ENCODE results near the gene KLC3.
"Not testable (repeated sequence)": the region's sequence is repeated elsewhere in the genome, so short reads cannot be mapped to it uniquely, and the experiment has no call there.

Gene KLC3

DNA sequence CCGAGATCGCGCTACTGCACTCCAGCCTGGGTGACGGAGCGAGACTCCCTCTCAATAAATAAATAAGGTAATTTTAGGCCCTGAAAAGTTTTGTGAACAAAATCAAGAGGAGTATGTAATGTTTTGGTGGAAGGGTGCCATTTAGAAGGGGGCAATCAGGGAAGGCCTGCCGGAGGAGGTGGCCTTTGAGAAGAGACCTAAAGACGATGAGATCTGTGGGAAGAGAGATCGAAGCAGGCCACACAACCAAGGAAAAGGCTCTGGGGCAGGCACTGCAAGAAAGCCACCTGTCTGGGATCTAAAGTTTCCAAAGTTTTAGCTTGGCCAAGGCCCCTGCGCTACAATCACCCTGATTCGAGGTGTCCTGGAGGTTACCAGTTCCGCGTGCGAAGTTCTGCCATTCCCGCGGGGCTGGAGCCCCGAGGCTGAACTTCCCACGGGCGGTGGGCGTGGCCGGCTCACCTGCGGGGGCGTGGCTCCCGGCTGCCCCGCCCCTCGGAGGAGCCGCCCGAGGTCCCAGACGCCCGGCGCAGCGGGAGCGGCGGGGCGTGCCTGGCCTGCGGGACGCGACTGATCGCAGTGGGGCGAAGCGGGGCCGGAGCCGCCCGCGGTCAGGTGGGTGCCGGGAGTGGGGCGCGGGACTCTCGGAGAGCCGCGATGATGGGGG is at the start of gene KLC3:
TSS of gene KLC3 (plus strand) at position 519 of the 667 bp plus-strand sequence. CDS start 4,792 bp downstream, outside the sequence.
- peak in 1 of 3 donors; percentile 20 for DNase-seq (ENCODE audit: low read depth in 2 of 3, low spot score in 1 of 3)

DNA sequence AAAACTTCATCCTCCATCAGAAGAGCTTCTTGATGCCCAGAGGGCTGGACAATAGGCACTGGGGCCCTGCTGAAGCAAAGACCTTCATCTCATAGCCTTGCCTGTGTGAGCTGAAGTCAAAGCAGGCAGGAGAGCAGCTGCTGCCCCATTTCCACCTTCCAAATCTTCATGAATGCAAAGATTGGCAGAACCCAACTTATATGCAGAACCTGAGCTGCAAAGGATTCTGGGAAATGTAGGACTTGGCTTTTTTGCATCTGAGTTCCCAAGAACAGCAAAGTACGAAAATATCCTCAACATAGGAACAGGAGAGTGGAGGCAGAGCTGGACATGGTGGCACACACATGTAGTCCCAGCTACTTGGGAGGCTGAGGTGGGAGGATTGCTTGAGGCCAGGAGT is 48.7 kb upstream of the KLC3 start:
- DNase-seq (ENCODE audit: low read depth in 2 of 3, low spot score in 1 of 3) = no peak

DNA sequence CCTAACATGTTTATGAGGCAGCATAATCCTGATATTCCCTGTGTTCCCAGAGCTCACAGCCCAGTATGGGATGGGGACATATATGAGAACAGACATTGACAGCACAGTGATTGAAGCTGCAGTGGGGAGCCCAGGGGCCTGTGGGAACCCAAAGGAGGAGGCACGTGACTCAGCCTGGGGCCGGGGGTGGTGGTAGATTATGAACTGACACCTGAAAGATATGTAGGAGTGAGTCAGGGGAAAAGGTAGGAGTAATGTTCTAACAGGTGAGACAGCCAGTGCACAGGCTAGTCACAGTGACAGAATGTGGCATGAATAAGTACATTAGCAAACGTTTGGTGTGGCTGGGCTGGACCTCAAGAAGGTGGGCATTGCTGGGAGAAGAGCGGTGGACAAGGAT is 46.9 kb upstream of the KLC3 start:
- DNase-seq (ENCODE audit: low read depth in 2 of 3, low spot score in 1 of 3) = peak in 1 of 3 donors; percentile 9

DNA sequence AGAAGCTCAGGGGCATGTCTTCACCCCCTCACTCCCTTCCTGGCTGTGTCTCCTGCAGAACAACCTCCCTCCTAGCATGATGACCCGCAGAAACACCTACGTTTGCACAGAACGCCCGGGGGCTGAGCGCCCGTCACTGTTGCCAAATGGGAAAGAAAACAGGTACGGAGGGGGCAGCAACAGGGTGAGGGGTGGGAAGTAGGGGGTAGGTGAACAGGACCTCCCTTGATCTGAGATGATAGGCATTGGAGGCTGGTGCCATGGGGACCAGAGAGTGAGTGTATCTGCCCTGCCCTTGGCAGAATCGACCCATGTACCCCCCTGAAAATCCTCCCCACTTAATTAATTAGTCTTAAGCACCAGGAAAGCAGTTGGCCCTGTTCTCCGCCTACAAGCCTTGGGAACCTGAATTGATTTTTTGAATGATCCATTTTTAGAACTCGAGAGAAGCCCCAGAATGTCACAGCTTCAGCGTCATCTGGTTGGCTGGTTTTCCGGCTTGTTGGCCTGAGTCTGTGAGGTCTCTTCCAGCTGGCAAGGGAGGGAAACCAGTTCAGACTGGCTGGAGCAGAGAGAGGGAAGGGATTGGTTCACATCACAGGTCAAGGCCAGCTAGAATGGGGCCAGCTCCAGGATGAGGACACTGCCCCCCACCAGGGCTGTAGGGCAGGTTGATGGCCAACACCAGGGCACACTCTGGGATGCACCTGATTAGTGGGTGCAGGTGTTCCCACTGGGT is 46.1 kb upstream of the KLC3 start:
- no peak for DNase-seq (ENCODE audit: low read depth in 2 of 3, low spot score in 1 of 3)

DNA sequence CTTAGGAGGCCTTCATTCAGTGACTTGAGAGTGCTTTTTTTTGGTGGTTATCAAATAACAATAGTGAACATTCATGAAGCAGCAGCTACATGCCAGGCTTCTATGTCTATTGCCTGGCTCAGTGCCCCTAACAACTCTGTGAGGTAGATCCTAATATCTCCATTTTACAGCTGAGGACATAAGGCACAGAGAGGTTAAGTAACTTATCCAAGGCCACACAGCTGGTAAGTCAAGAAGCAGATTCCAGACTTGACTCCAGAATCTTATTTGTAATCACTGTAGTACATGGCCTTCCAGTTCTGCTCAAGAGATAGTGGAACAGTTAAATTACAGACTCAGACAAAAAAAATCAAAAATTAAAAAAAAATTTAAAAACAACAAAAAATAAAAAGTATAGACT is 44.7 kb upstream of the KLC3 start:
- no peak for DNase-seq (ENCODE audit: low read depth in 2 of 3, low spot score in 1 of 3)

DNA sequence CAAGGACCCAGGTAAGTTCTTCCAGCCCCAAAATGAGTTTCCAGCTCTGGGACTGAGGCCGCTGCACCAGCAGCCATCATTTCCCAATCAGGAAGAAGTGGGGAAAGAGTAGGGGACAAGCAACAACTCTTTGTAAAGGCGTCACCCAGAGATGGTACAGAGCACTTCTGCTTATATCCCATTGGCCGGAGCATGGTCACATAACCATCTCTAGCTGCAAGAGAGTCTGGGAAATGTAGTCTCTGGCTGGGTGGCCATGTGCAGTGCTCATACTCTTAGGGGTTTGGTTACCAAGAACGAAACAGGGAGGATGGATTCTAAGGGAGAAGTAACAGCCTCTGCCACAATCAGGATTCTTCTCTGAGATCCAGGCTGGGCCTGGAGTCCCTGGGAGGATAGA is 44.2 kb upstream of the KLC3 start:
- DNase-seq (ENCODE audit: low read depth in 2 of 3, low spot score in 1 of 3) = no peak

DNA sequence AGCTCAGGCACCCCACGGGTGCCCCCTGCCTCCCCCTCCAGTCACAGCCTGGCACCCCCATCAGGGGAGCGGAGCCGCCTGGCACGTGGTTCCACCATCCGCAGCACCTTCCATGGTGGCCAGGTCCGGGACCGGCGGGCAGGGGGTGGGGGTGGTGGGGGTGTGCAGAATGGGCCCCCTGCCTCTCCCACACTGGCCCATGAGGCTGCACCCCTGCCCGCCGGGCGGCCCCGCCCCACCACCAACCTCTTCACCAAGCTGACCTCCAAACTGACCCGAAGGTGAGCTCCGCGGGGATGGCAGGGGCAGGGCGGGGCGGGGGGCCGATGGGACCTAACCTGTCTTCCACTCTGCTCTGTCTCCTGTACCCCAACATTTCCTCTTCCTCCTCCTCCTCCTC is 42.9 kb upstream of the KLC3 start:
- DNase-seq (ENCODE audit: low read depth in 2 of 3, low spot score in 1 of 3) = no peak

DNA sequence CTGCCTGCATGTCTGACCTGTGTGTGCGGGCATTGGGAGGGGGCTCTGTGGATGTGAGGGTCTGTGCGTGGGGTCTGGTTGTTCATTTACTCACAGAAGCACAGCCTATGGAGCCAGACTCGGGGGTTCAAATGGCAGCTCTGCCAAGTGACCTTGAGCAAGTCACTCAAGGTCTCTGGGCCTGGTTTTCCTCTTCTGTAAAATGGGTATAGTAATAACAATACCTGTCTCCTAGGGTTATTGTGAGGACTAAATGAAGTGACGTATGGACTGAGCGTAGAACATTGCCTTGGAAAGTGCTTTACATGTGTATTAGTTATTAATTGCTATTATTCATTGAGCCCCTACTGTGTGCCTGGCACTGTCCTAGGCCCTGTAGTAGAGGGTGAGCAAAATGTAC is 42.3 kb upstream of the KLC3 start:
- no peak for DNase-seq (ENCODE audit: low read depth in 2 of 3, low spot score in 1 of 3)

DNA sequence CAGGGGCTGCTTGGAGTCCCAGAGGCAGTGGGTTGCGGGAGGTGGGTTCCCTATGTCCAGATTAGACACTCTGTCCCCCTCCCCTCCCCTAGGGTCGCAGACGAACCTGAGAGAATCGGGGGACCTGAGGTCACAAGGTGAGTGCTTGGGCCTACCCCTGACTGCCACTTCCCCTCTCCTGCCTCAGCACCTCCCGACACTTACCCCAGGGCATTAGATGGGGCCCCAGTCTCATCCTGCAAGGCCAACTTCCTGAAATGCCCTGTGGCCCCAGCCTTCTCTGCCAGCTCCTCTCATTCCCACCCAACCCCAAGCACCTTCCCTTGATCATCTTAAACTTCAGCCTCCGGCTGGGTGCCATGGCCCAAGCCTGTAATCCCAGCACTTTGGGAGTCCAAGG is 40.8 kb upstream of the KLC3 start:
- no peak for DNase-seq (ENCODE audit: low read depth in 2 of 3, low spot score in 1 of 3)

DNA sequence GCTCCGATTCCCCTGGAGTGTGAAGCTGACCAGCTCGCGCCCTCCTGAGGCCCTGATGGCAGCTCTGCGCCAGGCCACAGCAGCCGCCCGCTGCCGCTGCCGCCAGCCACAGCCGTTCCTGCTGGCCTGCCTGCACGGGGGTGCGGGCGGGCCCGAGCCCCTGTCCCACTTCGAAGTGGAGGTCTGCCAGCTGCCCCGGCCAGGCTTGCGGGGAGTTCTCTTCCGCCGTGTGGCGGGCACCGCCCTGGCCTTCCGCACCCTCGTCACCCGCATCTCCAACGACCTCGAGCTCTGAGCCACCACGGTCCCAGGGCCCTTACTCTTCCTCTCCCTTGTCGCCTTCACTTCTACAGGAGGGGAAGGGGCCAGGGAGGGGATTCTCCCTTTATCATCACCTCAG is 38.1 kb upstream of the KLC3 start:
- no peak for DNase-seq (ENCODE audit: low read depth in 2 of 3, low spot score in 1 of 3)

DNA sequence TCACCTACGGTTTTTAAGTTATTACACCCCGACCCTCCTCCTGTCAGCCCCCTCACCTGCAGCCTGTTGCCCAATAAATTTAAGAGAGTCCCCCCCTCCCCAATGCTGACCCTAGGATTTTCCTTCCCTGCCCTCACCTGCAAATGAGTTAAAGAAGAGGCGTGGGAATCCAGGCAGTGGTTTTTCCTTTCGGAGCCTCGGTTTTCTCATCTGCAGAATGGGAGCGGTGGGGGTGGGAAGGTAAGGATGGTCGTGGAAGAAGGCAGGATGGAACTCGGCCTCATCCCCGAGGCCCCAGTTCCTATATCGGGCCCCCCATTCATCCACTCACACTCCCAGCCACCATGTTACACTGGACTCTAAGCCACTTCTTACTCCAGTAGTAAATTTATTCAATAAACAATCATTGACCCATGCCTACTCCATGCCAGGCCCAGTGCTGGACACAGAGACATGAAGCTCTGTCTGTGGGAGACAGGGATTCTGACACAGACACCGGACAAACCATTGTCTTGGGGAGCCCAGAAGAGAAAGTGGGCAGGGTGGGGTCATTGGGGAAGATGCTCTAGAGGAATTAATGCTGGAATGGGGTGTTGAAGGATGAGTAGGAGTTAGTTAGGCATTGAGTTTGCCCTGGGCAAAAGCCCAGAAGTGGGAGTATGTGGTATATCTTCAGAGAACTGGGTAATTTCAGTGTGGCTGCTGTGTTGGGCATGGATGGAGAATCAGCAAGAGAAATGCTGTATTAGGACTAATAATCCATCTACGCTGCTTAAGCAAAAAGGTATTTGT is 37.1 kb upstream of the KLC3 start:
- no peak for DNase-seq (ENCODE audit: low read depth in 2 of 3, low spot score in 1 of 3)

DNA sequence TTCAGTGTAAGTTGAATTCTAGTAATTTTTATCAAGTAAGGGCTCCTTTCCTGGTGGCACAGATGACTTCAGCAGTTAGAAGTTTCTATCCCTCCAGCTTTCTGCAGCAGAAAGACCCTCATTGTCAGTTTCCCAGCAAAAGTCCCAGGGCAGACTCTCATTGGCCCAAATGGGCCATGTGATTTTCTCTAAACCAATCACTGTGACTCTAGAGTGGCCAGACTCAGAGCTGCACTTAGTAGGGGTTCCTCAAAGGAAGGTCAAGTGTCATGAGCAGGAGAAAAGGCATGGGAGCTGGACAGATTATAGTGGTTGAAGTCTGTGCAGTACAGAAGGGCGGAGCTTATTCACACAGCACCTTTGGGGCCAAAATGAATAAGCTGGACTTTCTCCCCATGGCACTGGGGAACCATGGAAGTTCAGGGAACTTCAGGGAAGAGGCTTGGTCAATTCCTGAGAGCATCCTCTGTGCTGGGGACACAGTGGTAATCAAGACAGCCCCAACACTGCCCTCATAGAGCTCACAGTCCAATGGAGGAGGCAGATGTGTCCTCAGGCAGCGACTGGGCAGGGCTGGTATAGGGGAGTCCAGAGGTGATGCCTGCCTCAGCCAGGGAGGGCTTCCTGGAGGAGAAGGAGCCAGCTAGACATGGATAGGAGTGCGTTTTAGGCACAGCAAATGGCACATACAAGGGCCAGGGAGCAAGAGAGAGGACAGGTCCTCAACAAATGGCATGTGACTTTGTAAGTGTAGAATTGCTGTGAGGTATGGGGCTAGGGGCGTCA is 36.2 kb upstream of the KLC3 start:
- no peak for DNase-seq (ENCODE audit: low read depth in 2 of 3, low spot score in 1 of 3)

DNA sequence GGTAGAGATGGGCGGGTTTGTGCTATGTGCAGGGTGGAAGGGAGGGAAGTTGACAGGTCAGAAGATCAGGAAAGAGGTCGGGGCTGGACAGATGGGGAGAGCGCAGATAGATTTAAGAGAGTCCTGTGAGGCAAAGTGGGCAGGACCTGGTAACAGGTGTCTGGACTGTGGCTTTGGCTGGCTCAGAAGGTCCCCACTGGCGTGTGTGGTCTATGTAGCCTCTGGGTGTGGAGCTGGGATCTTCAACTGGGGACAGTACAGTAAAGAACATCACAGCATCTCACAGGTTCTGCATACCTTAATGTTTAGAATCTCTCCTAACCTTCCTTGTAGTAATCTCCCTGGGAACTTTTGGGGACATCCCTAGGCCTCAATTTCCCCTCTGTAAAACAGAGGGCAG is 35.5 kb upstream of the KLC3 start:
- no peak for DNase-seq (ENCODE audit: low read depth in 2 of 3, low spot score in 1 of 3)

DNA sequence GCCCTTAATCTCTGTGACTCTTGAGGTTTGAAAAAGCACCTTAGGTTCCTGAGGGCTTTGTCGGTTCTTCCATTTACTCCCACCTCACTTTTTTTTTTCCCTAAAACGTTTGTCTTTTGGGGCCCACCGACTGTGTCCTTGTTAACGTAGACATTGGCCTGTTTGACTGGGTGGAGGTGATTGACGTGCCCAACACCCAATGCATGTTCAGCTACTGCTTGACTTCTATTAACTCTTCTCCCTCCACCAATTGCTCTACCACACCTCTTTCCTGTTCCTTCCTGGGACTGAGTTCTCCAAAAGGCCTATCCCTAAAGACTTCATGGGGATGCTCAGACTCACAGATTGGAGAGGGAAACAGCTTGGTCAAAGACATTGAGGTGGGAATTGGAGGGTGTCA is 35.1 kb upstream of the KLC3 start:
- DNase-seq (ENCODE audit: low read depth in 2 of 3, low spot score in 1 of 3) = no peak

DNA sequence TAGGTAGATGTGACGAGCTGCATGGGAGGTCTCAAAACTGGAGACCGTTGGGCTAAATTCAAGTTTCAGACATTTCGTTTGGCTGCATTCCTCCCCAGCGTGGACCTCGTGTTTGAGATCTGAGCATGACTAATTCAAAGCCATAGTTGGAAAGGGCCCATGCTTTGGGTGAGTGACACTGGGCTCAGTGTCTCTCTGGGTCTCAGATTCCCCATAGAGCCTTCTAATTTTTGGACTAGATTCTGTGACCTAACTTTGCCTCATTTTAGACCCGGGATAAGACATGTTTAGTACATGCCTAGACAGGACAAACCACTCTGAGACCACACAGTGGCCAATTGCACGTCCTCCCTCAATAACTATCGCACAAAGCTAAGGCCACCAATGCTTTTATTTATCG is 34.5 kb upstream of the KLC3 start:
- no peak for DNase-seq (ENCODE audit: low read depth in 2 of 3, low spot score in 1 of 3)

DNA sequence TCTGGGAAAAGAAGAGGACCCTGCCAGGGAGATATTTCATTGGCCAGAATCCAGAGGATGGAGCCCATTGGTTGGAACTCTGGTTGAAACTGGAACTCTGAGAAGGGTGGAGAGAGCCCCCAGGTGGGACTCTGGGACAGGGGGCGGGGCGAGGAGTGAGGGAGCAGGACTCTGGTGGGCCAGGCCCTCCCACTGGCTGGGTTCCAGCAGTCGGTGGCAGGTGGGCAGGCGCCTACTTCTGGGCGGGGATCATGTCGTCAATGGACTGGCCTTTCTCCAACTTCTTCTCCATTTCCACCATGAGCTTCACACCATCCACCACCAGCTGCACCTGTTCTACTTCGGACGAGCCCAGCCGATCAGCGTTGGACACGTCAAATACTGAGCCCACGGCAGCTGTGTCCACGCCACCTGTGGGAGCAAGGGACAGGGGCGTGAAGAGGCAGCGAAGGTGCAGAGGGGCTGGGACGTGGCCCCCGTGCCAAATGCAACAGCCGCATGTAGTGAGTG is 34.0 kb upstream of the KLC3 start:
- no peak for DNase-seq (ENCODE audit: low read depth in 2 of 3, low spot score in 1 of 3)

DNA sequence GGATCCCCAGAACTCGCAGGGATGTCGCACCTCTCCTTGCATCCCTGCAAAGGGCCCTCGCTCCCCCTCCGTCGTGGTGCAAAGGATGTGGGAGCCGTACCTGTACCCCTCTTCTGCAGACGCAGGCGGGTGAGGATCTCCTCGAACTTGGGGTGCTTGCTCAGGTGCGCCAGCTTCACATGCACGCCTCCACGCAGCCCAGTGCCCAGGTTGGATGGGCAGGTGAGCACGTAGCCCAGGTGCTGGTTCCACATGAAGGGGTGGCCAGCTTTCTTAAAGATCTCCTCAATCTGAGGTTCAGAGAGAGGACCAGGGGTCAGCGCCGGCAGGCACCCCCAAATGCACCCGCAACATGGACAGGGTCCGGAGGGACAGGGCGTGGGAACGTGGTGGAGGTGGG is 33.2 kb upstream of the KLC3 start:
- no peak for DNase-seq (ENCODE audit: low read depth in 2 of 3, low spot score in 1 of 3)

DNA sequence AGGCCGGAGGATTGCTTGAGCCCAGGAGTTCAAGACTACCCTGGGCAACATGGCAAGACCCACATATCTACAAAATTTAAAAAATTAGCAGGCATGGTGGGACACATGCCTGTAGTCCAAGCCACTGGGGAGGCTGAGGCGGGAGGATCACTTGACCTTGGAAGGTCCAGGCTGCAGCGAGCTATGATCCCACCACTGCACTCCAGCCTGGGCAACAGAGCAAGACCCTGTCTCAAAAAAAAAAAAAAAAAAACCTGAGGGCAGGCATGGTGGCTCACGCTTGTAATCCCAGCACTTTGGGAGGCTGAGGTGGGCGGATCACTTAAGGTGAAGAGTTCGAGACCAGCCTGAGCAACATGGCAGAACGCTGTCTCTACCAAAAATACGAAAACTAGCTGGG is 31.2 kb upstream of the KLC3 start:
- DNase-seq (ENCODE audit: low read depth in 2 of 3, low spot score in 1 of 3) = not testable (repeated sequence)

DNA sequence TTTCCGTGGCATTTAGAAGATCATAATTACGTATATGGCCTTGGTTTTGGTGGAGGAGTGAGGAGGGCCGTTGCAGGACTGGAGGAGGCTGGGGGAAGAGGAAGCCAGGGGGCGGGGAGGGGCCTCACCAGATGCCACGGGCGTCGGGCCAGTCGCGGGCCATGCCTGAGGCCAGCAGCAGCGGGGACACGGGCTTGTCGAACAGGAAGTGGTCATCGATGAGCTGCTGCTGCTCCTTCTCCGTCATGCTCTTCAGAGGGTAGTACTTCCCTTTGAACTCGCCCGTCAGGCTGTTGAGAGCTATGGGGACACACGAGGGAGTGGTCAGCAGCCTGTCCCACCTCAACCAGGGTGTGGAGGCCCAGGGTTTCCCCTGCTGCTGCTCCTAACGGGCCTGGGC is 28.9 kb upstream of the KLC3 start:
- no peak for DNase-seq (ENCODE audit: low read depth in 2 of 3, low spot score in 1 of 3)

DNA sequence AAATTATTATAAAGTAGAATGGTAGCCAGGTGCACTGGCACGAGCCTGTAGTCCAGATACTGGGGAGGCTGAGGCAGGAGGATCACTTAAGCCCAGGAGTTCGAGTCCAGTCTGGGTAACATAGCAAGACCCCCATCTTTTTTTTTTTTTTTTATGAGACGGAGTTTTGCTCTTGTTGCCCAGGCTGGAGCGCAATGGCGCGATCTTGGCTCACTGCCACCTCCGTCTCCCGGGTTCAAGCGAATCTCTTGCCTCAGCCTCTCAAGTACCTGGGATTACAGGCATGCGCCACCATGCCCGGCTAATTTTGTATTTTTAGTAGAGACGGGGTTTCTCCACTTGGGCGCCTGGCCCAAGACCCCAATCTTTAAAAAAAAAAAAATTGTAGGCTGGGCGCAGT is 28.3 kb upstream of the KLC3 start:
- not testable (repeated sequence) for DNase-seq (ENCODE audit: low read depth in 2 of 3, low spot score in 1 of 3)

DNA sequence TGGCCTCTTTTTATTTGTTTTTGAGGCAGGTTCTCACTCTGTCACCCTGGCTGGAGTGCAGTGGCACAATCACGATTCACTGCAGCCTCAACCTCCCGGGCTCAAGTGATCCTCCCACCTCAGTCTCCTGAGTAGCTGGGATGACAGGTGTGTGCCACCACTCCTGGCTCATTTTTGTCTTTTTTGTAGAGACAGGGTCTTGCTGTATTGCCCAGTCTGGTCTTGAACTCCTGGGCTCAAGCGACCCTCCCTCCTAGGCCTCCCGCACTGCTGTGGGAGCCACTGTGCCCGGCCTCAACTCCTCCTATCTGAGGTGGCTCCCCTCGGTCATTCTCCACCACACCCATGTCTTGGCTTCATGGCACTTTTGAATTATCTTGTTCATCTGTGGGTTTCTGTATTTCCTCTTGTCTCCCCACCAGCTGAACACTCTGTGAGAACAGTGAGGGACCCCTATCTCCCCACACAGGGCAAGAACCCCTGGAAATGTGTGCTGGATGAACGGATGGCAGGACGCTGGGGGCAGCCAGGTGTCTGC is 25.8 kb upstream of the KLC3 start:
- no peak for DNase-seq (ENCODE audit: low read depth in 2 of 3, low spot score in 1 of 3)
